Measurements from ENCODE around the gene ATOX1.
"Not testable (repeated sequence)": the region's sequence is repeated elsewhere in the genome, so short reads cannot be mapped to it uniquely, and the experiment has no call there.

Gene ATOX1

DNA sequence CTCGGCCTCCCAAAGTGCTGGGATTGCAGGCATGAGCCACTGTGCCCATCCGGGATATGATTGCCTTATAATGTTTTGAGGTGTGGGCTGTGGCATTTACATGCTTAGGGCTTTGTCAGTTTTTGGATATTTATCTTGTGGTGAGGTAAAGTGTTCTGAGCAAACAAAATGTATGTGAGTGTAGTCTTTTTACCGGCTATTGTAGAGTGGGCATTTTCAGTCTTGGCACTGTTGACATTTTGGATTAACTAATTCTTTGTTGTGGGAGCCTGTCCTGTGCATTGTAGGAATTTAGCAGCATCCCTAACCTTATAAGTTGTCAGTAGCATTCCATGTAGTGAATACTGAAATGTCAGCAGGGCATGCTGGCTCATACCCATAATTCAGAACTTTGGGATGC lies 34.9 kb upstream of the ATOX1 start:
- no peak for DNase-seq (ENCODE audit: low read depth)

GRCh38 chr5:151787817-151788216 lies 29.4 kb upstream of the ATOX1 start:
- H3K4me3 ChIP-seq (ENCODE audit: low read depth, low read length), result no peak overlapping the region
- TF ChIP-seq, protein P1, sequence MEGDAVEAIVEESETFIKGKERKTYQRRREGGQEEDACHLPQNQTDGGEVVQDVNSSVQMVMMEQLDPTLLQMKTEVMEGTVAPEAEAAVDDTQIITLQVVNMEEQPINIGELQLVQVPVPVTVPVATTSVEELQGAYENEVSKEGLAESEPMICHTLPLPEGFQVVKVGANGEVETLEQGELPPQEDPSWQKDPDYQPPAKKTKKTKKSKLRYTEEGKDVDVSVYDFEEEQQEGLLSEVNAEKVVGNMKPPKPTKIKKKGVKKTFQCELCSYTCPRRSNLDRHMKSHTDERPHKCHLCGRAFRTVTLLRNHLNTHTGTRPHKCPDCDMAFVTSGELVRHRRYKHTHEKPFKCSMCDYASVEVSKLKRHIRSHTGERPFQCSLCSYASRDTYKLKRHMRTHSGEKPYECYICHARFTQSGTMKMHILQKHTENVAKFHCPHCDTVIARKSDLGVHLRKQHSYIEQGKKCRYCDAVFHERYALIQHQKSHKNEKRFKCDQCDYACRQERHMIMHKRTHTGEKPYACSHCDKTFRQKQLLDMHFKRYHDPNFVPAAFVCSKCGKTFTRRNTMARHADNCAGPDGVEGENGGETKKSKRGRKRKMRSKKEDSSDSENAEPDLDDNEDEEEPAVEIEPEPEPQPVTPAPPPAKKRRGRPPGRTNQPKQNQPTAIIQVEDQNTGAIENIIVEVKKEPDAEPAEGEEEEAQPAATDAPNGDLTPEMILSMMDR (IDR thresholded peaks at IDR 0.05; ENCODE audit: insufficient read depth, low read depth, low read length, missing control alignments), result no peak
- DNase-seq (ENCODE audit: low read depth), result no peak

More for the DNA sequence above, 34.9 kb upstream of the ATOX1 start:
- no peak overlapping the region for H3K4me3 ChIP-seq (ENCODE audit: low read depth, low read length)
- TF ChIP-seq, protein P1 (IDR thresholded peaks at IDR 0.05; ENCODE audit: insufficient read depth, low read depth, low read length, missing control alignments), result no peak

DNA sequence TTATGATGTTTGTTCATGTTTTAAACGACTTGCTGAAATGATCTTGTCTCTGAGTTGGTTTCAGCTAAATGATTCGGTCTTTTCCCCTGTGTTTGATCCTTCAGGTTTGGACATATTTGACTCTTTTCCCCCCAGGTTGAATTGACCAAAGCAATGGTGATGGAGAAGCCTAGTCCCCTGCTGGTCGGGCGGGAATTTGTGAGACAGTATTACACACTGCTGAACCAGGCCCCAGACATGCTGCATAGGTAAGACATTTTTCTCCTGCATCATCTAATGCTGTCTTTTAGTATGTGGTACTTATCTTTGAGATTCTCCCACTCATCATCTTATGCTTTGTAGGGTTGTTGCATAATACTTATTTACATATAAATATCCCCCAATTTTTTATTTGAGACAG lies 28.0 kb upstream of the ATOX1 start:
- H3K4me3 ChIP-seq (ENCODE audit: low read depth, low read length), result no peak overlapping the region
- DNase-seq (ENCODE audit: low read depth), result no peak
- TF ChIP-seq, protein P1 (IDR thresholded peaks at IDR 0.05; ENCODE audit: insufficient read depth, low read depth, low read length, missing control alignments), result no peak

DNA sequence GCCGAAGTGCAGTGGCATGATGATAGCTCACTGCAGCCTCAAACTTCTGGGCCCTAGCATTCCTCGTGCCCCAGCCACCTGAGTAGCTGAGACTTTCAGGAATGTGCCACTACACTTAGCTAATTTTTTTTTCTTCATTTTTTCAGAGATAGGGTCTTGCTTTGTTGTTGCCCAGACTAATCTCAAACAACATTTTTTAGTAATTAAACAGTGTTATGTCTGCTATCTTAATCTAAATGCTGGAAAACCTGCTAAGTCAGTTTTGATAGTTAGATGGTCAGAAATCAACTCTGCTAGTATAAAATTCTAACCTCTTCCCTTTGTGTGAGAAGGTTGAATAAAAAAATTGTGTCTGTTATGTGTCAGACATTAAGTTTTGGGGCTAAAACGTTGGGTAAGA lies 25.7 kb upstream of the ATOX1 start:
- DNase-seq (ENCODE audit: low read depth), result no peak
- no peak overlapping the region for H3K4me3 ChIP-seq (ENCODE audit: low read depth, low read length)
- TF ChIP-seq, protein P1 (IDR thresholded peaks at IDR 0.05; ENCODE audit: insufficient read depth, low read depth, low read length, missing control alignments), result no peak

GRCh38 chr5:151783664-151784063 lies 25.2 kb upstream of the ATOX1 start:
- DNase-seq (ENCODE audit: low read depth); H3K4me3 ChIP-seq (ENCODE audit: low read depth, low read length): not testable (repeated sequence)

DNA sequence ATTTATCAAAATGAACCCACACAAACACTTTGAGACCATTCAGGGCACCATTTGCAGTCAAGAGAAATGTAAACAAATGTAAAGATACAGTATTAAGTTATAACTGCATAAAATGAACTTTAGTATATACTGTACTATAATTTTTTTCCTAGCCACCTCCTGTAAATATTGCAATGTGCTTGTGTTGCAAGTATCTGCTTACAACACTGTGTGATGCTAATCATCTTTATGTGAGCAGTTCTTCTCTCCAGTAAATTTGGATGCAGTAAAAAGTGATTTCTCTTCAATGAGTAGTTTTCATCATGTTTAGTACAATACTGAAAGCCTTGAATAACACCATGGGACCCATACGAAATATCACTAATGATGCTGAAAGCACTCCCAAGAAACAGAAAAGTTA lies 22.8 kb upstream of the ATOX1 start:
- DNase-seq (ENCODE audit: low read depth), result no peak
- H3K4me3 ChIP-seq (ENCODE audit: low read depth, low read length), result no peak overlapping the region
- TF ChIP-seq, protein P1 (IDR thresholded peaks at IDR 0.05; ENCODE audit: insufficient read depth, low read depth, low read length, missing control alignments), result no peak

DNA sequence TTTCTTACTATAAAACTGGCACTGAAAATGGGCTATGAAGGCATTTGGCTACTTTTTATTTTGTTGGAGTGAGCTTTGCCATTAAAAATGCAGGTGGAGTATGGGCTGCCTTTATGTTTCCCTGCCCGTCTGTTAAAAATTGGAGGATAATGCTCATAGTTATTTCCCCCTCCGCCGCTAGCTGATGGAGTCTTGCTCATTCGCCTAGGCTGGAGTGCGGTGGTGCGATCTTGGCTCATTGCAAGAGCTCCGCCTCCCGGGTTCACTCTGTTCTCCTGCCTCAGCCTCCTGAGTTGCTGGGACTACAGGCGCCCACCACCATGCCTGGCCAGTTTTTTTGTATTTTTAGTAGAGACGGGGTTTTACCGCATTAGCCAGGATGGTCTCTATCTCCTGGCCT lies 21.9 kb upstream of the ATOX1 start:
- TF ChIP-seq, protein P1 (IDR thresholded peaks at IDR 0.05; ENCODE audit: insufficient read depth, low read depth, low read length, missing control alignments), result no peak
- no peak overlapping the region for H3K4me3 ChIP-seq (ENCODE audit: low read depth, low read length)
- no peak for DNase-seq (ENCODE audit: low read depth)

Data from GM12865 (cell line).